ENCODE results near the gene PDIA6.

DNA sequence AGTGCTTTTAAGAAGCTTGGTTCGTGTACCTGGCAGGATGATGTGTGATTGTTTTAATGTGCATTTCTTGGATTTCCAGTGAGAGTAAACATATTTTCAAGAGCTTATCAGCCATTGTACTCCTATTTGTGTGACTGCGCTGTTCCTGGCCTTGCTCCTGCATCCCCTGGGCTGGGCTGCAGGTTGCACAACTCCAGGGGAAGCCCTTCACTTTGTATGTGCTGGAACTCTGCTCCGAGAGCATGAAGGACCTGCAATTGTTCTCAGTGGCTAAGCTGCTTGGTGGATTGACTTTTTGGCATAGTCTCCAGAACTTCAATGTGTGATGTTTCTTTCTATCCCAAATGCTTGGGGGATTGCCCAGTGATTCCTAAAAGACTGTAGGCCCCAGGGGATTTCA is 72.4 kb downstream of the PDIA6 start:
- TF ChIP-seq RAD51 (IDR thresholded peaks at IDR 0.05) (no peak), CTCF (IDR thresholded peaks at IDR 0.05 in 2 of 3, conservative IDR thresholded peaks at IDR 0.05 in 1 of 3; ENCODE audit: control insufficient read depth in 2 of 3, extremely low read depth in 1 of 3, insufficient read depth in 1 of 3, low read depth in 3 of 3, low read length in 3 of 3) (no peak), POLR2AphosphoS5 (IDR thresholded peaks at IDR 0.05; ENCODE audit: low read length) (no peak), TBL1XR1 (IDR thresholded peaks at IDR 0.05; ENCODE audit: low read depth, low read length) (no peak), SMC3 (IDR thresholded peaks at IDR 0.05; ENCODE audit: borderline replicate concordance, low read length) (no peak), ZNF217 (IDR thresholded peaks at IDR 0.05) (no peak), MXI1 (IDR thresholded peaks at IDR 0.05; ENCODE audit: low read depth, low read length) (no peak), ETV6 (conservative IDR thresholded peaks at IDR 0.05 in 1 of 2, IDR thresholded peaks at IDR 0.05 in 1 of 2; ENCODE audit: borderline replicate concordance in 1 of 2, low read depth in 1 of 2) (no peak), EP300 (IDR thresholded peaks at IDR 0.05; ENCODE audit: borderline replicate concordance in 1 of 2, control insufficient read depth in 1 of 2, low read depth in 2 of 2, low read length in 2 of 2) (no peak), MYC (IDR thresholded peaks at IDR 0.05; ENCODE audit: insufficient read depth, insufficient read length, insufficient replicate concordance, low read length, severe bottlenecking) (no peak), CREM (IDR thresholded peaks at IDR 0.05; ENCODE audit: low read depth) (no peak)
- TF ChIP-seq, protein P1, sequence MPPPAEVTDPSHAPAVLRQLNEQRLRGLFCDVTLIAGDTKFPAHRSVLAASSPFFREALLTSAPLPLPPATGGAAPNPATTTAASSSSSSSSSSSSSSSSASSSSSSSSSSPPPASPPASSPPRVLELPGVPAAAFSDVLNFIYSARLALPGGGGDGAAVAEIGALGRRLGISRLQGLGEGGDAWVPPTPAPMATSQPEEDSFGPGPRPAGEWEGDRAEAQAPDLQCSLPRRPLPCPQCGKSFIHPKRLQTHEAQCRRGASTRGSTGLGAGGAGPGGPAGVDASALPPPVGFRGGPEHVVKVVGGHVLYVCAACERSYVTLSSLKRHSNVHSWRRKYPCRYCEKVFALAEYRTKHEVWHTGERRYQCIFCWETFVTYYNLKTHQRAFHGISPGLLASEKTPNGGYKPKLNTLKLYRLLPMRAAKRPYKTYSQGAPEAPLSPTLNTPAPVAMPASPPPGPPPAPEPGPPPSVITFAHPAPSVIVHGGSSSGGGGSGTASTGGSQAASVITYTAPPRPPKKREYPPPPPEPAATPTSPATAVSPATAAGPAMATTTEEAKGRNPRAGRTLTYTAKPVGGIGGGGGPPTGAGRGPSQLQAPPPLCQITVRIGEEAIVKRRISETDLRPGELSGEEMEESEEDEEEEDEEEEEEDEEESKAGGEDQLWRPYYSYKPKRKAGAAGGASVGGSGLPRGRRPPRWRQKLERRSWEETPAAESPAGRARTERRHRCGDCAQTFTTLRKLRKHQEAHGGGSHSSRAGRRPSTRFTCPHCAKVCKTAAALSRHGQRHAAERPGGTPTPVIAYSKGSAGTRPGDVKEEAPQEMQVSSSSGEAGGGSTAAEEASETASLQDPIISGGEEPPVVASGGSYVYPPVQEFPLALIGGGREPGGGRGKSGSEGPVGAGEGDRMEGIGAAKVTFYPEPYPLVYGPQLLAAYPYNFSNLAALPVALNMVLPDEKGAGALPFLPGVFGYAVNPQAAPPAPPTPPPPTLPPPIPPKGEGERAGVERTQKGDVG (CRISPR knock-in tag; IDR thresholded peaks at IDR 0.05) = no peak
- TF ChIP-seq, protein P2, sequence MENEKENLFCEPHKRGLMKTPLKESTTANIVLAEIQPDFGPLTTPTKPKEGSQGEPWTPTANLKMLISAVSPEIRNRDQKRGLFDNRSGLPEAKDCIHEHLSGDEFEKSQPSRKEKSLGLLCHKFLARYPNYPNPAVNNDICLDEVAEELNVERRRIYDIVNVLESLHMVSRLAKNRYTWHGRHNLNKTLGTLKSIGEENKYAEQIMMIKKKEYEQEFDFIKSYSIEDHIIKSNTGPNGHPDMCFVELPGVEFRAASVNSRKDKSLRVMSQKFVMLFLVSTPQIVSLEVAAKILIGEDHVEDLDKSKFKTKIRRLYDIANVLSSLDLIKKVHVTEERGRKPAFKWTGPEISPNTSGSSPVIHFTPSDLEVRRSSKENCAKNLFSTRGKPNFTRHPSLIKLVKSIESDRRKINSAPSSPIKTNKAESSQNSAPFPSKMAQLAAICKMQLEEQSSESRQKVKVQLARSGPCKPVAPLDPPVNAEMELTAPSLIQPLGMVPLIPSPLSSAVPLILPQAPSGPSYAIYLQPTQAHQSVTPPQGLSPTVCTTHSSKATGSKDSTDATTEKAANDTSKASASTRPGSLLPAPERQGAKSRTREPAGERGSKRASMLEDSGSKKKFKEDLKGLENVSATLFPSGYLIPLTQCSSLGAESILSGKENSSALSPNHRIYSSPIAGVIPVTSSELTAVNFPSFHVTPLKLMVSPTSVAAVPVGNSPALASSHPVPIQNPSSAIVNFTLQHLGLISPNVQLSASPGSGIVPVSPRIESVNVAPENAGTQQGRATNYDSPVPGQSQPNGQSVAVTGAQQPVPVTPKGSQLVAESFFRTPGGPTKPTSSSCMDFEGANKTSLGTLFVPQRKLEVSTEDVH (IDR thresholded peaks at IDR 0.05; ENCODE audit: low read depth, partially characterized antibody) = no peak
- TF ChIP-seq, protein P3, sequence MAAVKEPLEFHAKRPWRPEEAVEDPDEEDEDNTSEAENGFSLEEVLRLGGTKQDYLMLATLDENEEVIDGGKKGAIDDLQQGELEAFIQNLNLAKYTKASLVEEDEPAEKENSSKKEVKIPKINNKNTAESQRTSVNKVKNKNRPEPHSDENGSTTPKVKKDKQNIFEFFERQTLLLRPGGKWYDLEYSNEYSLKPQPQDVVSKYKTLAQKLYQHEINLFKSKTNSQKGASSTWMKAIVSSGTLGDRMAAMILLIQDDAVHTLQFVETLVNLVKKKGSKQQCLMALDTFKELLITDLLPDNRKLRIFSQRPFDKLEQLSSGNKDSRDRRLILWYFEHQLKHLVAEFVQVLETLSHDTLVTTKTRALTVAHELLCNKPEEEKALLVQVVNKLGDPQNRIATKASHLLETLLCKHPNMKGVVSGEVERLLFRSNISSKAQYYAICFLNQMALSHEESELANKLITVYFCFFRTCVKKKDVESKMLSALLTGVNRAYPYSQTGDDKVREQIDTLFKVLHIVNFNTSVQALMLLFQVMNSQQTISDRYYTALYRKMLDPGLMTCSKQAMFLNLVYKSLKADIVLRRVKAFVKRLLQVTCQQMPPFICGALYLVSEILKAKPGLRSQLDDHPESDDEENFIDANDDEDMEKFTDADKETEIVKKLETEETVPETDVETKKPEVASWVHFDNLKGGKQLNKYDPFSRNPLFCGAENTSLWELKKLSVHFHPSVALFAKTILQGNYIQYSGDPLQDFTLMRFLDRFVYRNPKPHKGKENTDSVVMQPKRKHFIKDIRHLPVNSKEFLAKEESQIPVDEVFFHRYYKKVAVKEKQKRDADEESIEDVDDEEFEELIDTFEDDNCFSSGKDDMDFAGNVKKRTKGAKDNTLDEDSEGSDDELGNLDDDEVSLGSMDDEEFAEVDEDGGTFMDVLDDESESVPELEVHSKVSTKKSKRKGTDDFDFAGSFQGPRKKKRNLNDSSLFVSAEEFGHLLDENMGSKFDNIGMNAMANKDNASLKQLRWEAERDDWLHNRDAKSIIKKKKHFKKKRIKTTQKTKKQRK (IDR thresholded peaks at IDR 0.05; ENCODE audit: low read depth, low read length) = no peak

Measured in GM12878 (cell line).